OCI-LY1 (cell line): ENCODE measurements around the gene RAB8B.
"Not testable (repeated sequence)": the region's sequence is repeated elsewhere in the genome, so short reads cannot be mapped to it uniquely, and the experiment has no call there.

Experiments
- H2AFZ ChIP-seq: fragments of 200-600 bp; sonication (generic), shearing (Covaris generic); 2 replicates; pipeline ENCODE4 v1.6.0; 2014; ENCODE audit warnings: antibody characterized with exemption, mild to moderate bottlenecking, low read length
- H3F3A ChIP-seq: fragments of 200-600 bp; sonication (generic), shearing (Covaris generic); 2 replicates; pipeline ENCODE4 v1.6.0; 2014; ENCODE audit warnings: mild to moderate bottlenecking, antibody characterized with exemption, low read length, moderate library complexity; ENCODE audit not compliant: insufficient read depth
- H3K27ac ChIP-seq: fragments of 200-600 bp; sonication (generic); 2 replicates; pipeline ENCODE4 v1.5.1; 2014; ENCODE audit warnings: low read length, mixed run types, mild to moderate bottlenecking, low read depth; ENCODE audit not compliant: poor library complexity, severe bottlenecking
- H3K27me3 ChIP-seq: fragments of 200-600 bp; sonication (generic); 2 replicates; pipeline ENCODE4 v1.6.0; 2014; ENCODE audit warnings: antibody characterized with exemption, mild to moderate bottlenecking, low read length, moderate library complexity; ENCODE audit not compliant: insufficient read depth
- H3K36me3 ChIP-seq: fragments of 200-600 bp; sonication (generic); 2 replicates; pipeline ENCODE4 v1.6.1; 2014; ENCODE audit warnings: mild to moderate bottlenecking, antibody characterized with exemption, low read length, moderate library complexity, mixed read lengths; ENCODE audit not compliant: insufficient read depth
- H3K4me1 ChIP-seq: fragments of 200-600 bp; sonication (generic); 2 replicates; pipeline ENCODE4 v1.5.1; 2014; ENCODE audit warnings: mild to moderate bottlenecking, low read length, moderate library complexity; ENCODE audit not compliant: insufficient read depth, severe bottlenecking
- H3K4me2 ChIP-seq: fragments of 200-600 bp; sonication (generic), shearing (Covaris generic); 2 replicates; pipeline ENCODE4 v1.6.1; 2014; ENCODE audit warnings: low read length
- H3K4me3 ChIP-seq: fragments of 200-600 bp; sonication (generic); 2 replicates; pipeline ENCODE4 v1.5.1; 2014; ENCODE audit warnings: low read length, low read depth, mild to moderate bottlenecking, mixed read lengths; ENCODE audit not compliant: poor library complexity, severe bottlenecking
- H3K79me2 ChIP-seq: fragments of 200-600 bp; shearing (Covaris generic); 2 replicates; pipeline ENCODE4 v1.6.1; 2016; ENCODE audit warnings: mixed run types, low read length, mixed read lengths; ENCODE audit not compliant: insufficient read depth
- H3K9ac ChIP-seq: fragments of 200-600 bp; sonication (generic), shearing (Covaris generic); 2 replicates; pipeline ENCODE4 v1.6.1; 2014; ENCODE audit warnings: mild to moderate bottlenecking, low read length, mixed read lengths
- H3K9me2 ChIP-seq: fragments of 200-600 bp; sonication (generic), shearing (Covaris generic); 2 replicates; pipeline ENCODE4 v1.6.1; 2014; ENCODE audit warnings: low read depth, mild to moderate bottlenecking, low read length, mixed read lengths
- H3K9me3 ChIP-seq: fragments of 200-600 bp; shearing (Covaris generic); 2 replicates; pipeline ENCODE4 v1.6.1; 2014; ENCODE audit warnings: low read length, mixed read lengths
- H4K20me1 ChIP-seq: fragments of 200-600 bp; sonication (generic), shearing (Covaris generic); 2 replicates; pipeline ENCODE4 v1.6.0; 2016; ENCODE audit warnings: mild to moderate bottlenecking, low read length; ENCODE audit not compliant: insufficient read depth
- EZH2 ChIP-seq: fragments of 200-600 bp; sonication (generic), shearing (Covaris generic); IDR thresholded peaks from 2 replicates; pipeline ENCODE4 v1.8.0; 2017; ENCODE audit warnings: borderline replicate concordance, mixed run types, mild to moderate bottlenecking, antibody characterized with exemption, low read length, moderate library complexity, mixed read lengths
- TF ChIP-seq, protein P1 (sequence below): fragments of 200-600 bp; sonication (generic), shearing (Covaris generic); IDR thresholded peaks from 2 replicates; pipeline ENCODE4 v1.5.1; 2017; ENCODE audit warnings: mild to moderate bottlenecking, antibody characterized with exemption, low read length, moderate library complexity, mixed read lengths

Gene RAB8B

DNA sequence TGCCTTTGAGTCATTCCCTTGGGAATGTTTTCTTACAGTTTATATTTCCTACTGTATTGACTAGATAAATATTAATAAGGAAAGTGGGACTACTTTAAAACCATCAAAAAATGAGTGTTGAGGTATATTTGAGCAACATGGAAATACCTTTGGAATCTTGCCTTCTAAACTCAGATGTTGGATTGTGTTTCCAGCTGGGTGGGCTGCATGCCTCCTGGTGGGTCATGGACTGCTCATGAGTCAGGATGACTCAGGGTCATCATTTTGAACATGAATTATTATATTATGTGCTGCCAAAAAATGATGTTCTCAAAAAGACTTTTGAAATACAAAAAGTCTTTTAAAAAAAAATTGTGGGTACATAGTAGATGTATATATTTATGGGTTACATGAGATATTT lies 46.9 kb downstream of the RAB8B start:
- peaks cover 26% of the 10 kb centered on the region for H3K4me1 ChIP-seq

DNA sequence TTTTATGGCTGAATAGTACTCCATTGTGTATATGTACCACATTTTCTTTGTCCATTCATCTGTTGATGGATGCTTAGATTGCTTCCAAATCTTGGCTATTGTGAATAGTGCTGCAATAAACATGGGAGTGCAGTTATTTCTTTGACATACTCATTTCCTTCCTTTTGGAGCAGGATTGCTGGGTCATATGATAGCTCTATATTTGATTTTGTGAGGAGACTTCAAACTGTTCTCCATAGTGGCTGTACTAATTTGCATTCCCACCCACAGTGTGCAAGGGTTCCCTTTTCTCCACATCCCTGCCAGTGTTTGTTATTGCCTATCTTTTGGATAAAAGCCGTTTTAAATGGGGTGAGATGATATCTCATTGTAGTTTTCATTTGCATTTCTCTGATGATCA lies 47.7 kb downstream of the RAB8B start:
- H4K20me1 ChIP-seq, H3K4me3 ChIP-seq, H3F3A ChIP-seq, H3K9me2 ChIP-seq, H3K27me3 ChIP-seq, H3K27ac ChIP-seq, H3K4me2 ChIP-seq, H3K9ac ChIP-seq, H3K36me3 ChIP-seq, H3K9me3 ChIP-seq, H2AFZ ChIP-seq: not testable (repeated sequence)
- H3K4me1 ChIP-seq: peaks cover 19% of the 10 kb centered on the region
- H3K79me2 ChIP-seq: peaks cover 18% of the 10 kb centered on the region

More for the DNA sequence above, 46.9 kb downstream of the RAB8B start:
- Histone ChIP-seq H3K4me2 (no peak overlapping the region), H3K9ac (no peak overlapping the region), H4K20me1 (no peaks in the 10 kb centered on the region), H3K36me3 (0 out of 2 replicates have a peak, but pooled peaks cover 3% of the 10 kb centered on the region), H2AFZ (no peak overlapping the region), H3K9me3 (no peaks in the 10 kb centered on the region), H3K79me2 (peaks cover 21% of the 10 kb centered on the region), H3F3A (no peaks in the 10 kb centered on the region), H3K27ac (no peak overlapping the region), H3K27me3 (no peaks in the 10 kb centered on the region), H3K4me3 (no peak overlapping the region), H3K9me2 (no peaks in the 10 kb centered on the region)
- TF ChIP-seq, protein P1, sequence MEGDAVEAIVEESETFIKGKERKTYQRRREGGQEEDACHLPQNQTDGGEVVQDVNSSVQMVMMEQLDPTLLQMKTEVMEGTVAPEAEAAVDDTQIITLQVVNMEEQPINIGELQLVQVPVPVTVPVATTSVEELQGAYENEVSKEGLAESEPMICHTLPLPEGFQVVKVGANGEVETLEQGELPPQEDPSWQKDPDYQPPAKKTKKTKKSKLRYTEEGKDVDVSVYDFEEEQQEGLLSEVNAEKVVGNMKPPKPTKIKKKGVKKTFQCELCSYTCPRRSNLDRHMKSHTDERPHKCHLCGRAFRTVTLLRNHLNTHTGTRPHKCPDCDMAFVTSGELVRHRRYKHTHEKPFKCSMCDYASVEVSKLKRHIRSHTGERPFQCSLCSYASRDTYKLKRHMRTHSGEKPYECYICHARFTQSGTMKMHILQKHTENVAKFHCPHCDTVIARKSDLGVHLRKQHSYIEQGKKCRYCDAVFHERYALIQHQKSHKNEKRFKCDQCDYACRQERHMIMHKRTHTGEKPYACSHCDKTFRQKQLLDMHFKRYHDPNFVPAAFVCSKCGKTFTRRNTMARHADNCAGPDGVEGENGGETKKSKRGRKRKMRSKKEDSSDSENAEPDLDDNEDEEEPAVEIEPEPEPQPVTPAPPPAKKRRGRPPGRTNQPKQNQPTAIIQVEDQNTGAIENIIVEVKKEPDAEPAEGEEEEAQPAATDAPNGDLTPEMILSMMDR: no peak
- no peak for TF ChIP-seq EZH2

DNA sequence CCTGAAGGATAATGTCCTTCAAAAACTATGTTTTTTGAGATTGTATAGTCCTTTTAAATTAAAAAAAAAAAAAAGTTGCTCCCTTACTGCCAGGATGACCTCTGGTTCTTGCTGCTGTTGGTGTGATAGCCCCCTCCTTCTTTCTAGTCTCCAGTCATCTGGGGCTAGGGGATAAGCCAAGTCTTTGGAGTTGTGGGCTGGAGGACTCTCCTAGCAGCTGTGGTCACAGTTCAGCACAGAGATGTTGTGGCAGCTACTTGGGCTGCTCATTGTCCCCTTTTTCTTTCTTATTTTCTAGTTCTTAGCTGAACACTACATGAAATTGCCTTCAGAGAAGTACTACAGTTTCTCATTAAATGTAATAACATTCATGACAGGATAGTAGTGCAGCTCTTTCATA lies 48.8 kb downstream of the RAB8B start:
- no peak overlapping the region for H3K9ac ChIP-seq
- H3K4me2 ChIP-seq: no peak overlapping the region
- no peak overlapping the region for H3K4me3 ChIP-seq
- no peaks in the 10 kb centered on the region for H3K27me3 ChIP-seq
- no peaks in the 10 kb centered on the region for H3K9me3 ChIP-seq
- no peaks in the 10 kb centered on the region for H3F3A ChIP-seq
- H3K9me2 ChIP-seq: no peaks in the 10 kb centered on the region
- H3K4me1 ChIP-seq: peaks cover 8% of the 10 kb centered on the region
- peaks cover 10% of the 10 kb centered on the region for H3K79me2 ChIP-seq
- TF ChIP-seq, protein P1: no peak
- TF ChIP-seq EZH2: no peak
- H3K36me3 ChIP-seq: peaks cover 3% of the 10 kb centered on the region; the same call in 1 of the 2 replicates
- H4K20me1 ChIP-seq: no peaks in the 10 kb centered on the region
- H3K27ac ChIP-seq: no peak overlapping the region
- H2AFZ ChIP-seq: no peak overlapping the region

DNA sequence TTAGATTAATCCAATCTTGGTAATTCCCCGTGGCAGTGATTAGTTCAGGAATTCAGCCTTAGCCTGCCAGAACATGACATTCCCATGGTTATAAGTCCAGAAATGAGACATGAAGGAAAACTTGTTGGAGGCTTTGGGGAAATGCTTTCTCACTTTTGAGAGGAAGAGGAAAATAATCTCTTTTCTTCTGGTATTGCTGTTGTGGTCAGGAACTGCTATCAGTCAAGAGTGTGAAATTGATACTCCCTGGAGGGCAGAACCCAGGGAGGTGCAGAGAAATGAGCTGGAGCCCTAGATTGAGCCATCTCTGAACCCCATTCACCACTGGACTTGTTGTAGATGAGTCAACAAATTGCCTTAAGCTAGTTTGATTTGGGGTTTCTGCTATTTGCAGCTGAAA lies 49.4 kb downstream of the RAB8B start:
- Histone ChIP-seq H3F3A (no peaks in the 10 kb centered on the region), H3K9me3 (no peaks in the 10 kb centered on the region), H3K4me3 (no peak overlapping the region), H3K9me2 (no peaks in the 10 kb centered on the region), H3K9ac (no peak overlapping the region), H4K20me1 (no peaks in the 10 kb centered on the region), H3K27ac (no peak overlapping the region), H3K36me3 (peaks cover 6% of the 10 kb centered on the region), H3K79me2 (peaks cover 10% of the 10 kb centered on the region), H3K27me3 (no peaks in the 10 kb centered on the region), H2AFZ (no peak overlapping the region), H3K4me1 (peaks cover 2% of the 10 kb centered on the region), H3K4me2 (no peak overlapping the region)
- TF ChIP-seq EZH2: no peak
- TF ChIP-seq, protein P1: no peak
